Liver (tissue), 9 donors: Measurements from ENCODE around the gene CATSPERE. TPM values are rescaled to one million over a fixed set of nuclear protein-coding genes. Genes with fewer than 3 reads are reported as not detected.

Source experiments
- DNase-seq: peaks from one replicate; pipeline ENCODE4 v3.0.0-alpha.2; 2017; ENCODE audit warnings: low spot score
- H3K27ac ChIP-seq, 2 donors: one replicate each; pipeline ENCODE4 v1.7.0; 2013; ENCODE audit warnings: inconsistent platforms in 2 of 2, low read length in 2 of 2, control low read depth in 1 of 2, low read depth in 1 of 2, mild to moderate bottlenecking in 1 of 2
- H3K27me3 ChIP-seq, 4 donors: one replicate each; pipeline versions ENCODE4 v1.6.1 to v1.7.0; 2013; ENCODE audit warnings: low read length in 3 of 4, inconsistent platforms in 1 of 4, mild to moderate bottlenecking in 1 of 4, moderate library complexity in 1 of 4; ENCODE audit not compliant: control insufficient read depth in 4 of 4, insufficient read depth in 4 of 4
- H3K36me3 ChIP-seq, 4 donors: one replicate each; pipeline versions ENCODE4 v1.6.1 to v1.7.0; 2013; ENCODE audit warnings: low read length in 3 of 4, mild to moderate bottlenecking in 3 of 4, low read depth in 1 of 4, moderate library complexity in 1 of 4; ENCODE audit not compliant: control insufficient read depth in 4 of 4, insufficient read depth in 3 of 4
- H3K4me1 ChIP-seq, 4 donors: one replicate each; pipeline versions ENCODE4 v1.6.1 to v1.7.0; 2013; ENCODE audit warnings: low read length in 3 of 4, mild to moderate bottlenecking in 3 of 4, moderate library complexity in 1 of 4; ENCODE audit not compliant: control insufficient read depth in 4 of 4, insufficient read depth in 4 of 4
- H3K4me3 ChIP-seq, 3 donors: one replicate each; pipeline versions ENCODE4 v1.6.1 to v1.7.0; 2013; ENCODE audit warnings: low read length in 3 of 3, control low read depth in 1 of 3, low read depth in 1 of 3, mild to moderate bottlenecking in 1 of 3
- H3K9ac ChIP-seq, 2 donors: one replicate each; pipeline ENCODE4 v1.7.0; 2013; ENCODE audit warnings: low read length in 2 of 2, mild to moderate bottlenecking in 2 of 2, moderate library complexity in 2 of 2, control low read depth in 1 of 2, low read depth in 1 of 2
- H3K9me3 ChIP-seq, 4 donors: one replicate each; pipeline versions ENCODE4 v1.6.1 to v1.7.0; 2013; ENCODE audit warnings: low read length in 3 of 4; ENCODE audit not compliant: control insufficient read depth in 4 of 4
- ATF3 ChIP-seq: IDR thresholded peaks from 2 replicates; pipeline ENCODE4 v1.6.1; 2016; ENCODE audit warnings: antibody characterized with exemption
- EGR1 ChIP-seq, 2 donors: IDR thresholded peaks; 2 replicates each; pipeline ENCODE4 v1.6.1; 2016 to 2018; ENCODE audit warnings: antibody characterized with exemption in 2 of 2, low read depth in 2 of 2
- FOXA1 ChIP-seq: IDR thresholded peaks from 2 replicates; pipeline ENCODE4 v1.6.1; 2016; ENCODE audit warnings: antibody characterized with exemption
- FOXA2 ChIP-seq: IDR thresholded peaks from 2 replicates; pipeline ENCODE4 v1.6.1; 2016; ENCODE audit warnings: antibody characterized with exemption
- GABPA ChIP-seq, 2 donors: IDR thresholded peaks in 1 of 2; conservative IDR thresholded peaks in 1 of 2; 2 replicates each; pipeline ENCODE4 v1.6.1; 2016; ENCODE audit warnings: antibody characterized with exemption in 2 of 2, mild to moderate bottlenecking in 1 of 2, moderate library complexity in 1 of 2
- HNF4A ChIP-seq, 2 donors: conservative IDR thresholded peaks; 2 replicates each; pipeline ENCODE4 v1.6.1; 2016; ENCODE audit warnings: antibody characterized with exemption in 2 of 2, mild to moderate bottlenecking in 2 of 2
- HNF4G ChIP-seq: IDR thresholded peaks from 2 replicates; pipeline ENCODE4 v1.6.1; 2016; ENCODE audit warnings: antibody characterized with exemption
- JUND ChIP-seq, 2 donors: IDR thresholded peaks; 2 replicates each; pipeline ENCODE4 v1.6.1; 2016; ENCODE audit warnings: antibody characterized with exemption in 2 of 2
- MAX ChIP-seq: IDR thresholded peaks from 2 replicates; pipeline ENCODE4 v1.6.1; 2016; ENCODE audit warnings: antibody characterized with exemption
- NR2F2 ChIP-seq: IDR thresholded peaks from 2 replicates; pipeline ENCODE4 v1.6.1; 2016; ENCODE audit warnings: antibody characterized with exemption
- RXRA ChIP-seq, 2 donors: IDR thresholded peaks; 2 replicates each; pipeline ENCODE4 v1.6.1; 2017 to 2018; ENCODE audit warnings: antibody characterized with exemption in 2 of 2, mild to moderate bottlenecking in 1 of 2
- SP1 ChIP-seq: IDR thresholded peaks from 2 replicates; pipeline ENCODE4 v1.6.1; 2018; ENCODE audit warnings: antibody characterized with exemption, mild to moderate bottlenecking
- YY1 ChIP-seq: IDR thresholded peaks from 2 replicates; pipeline ENCODE4 v1.6.1; 2016; ENCODE audit warnings: antibody characterized with exemption, mild to moderate bottlenecking
- ZBTB33 ChIP-seq: IDR thresholded peaks from 2 replicates; pipeline ENCODE4 v1.6.1; 2016; ENCODE audit warnings: antibody characterized with exemption
- WGBS: extraction: QIAGEN DNeasy Blood & Tissue Kit; methylation state at CpG from one replicate; pipeline ENCODE4 v1.1.7; 2013; 5-methylcytosine and 5-hydroxymethylcytosine counted together
- polyA plus RNA-seq, 2 donors: library from polyadenylated mRNA; stranded (reverse) in 1 of 2; unstranded in 1 of 2; fragments of 200-250 nt in 1 of 2; fragments of >200 nt in 1 of 2; fragmentation: Nextera tagmentation in 1 of 2; extraction: Ambion mirVana in 1 of 2; gene quantifications; one replicate each; pipeline versions ENCODE4 v1.2.1 to v1.2.3, GENCODE V29; 2013 to 2015
- total RNA-seq, 2 donors: library from RNA; depleted of rRNA; stranded (reverse); fragments of >200 nt; gene quantifications; one replicate each; pipeline ENCODE4 v1.2.3, GENCODE V29; 2014
- TF ChIP-seq, protein P1 (sequence below): IDR thresholded peaks from 2 replicates; pipeline ENCODE4 v1.6.1; 2016; ENCODE audit warnings: antibody characterized with exemption, mild to moderate bottlenecking
- TF ChIP-seq, protein P2 (sequence below): fragments of 150-350 bp; IDR thresholded peaks from 2 replicates; pipeline ENCODE4 v1.5.1; 2017; ENCODE audit warnings: improper control_type of control experiment, low read depth, low read length; ENCODE audit not compliant: missing input control
- donor health status: healthy.
- donor health status: healthy.
- donor health status: healthy.
- donor health status: healthy.
- donor health status: healthy.

The CATSPERE gene
- total and polyA plus RNA-seq, 4 donors, result 0.15 to 0.79 (median 0.53) TPM

- Histone ChIP-seq H3K27ac (no peak overlapping the region), H3K36me3 (peaks cover 3 to 17% (median 10%) of the 10 kb centered on the region in 4 donors), H3K27me3 (no peaks in the 10 kb centered on the region), H3K4me1 (no peaks in the 10 kb centered on the region), H3K9ac (no peak overlapping the region), H3K4me3 (no peak overlapping the region), H3K9me3 (no peaks in the 10 kb centered on the region)
- DNase-seq, result no peak
- no peak for TF ChIP-seq MAX
- TF ChIP-seq, protein P1, sequence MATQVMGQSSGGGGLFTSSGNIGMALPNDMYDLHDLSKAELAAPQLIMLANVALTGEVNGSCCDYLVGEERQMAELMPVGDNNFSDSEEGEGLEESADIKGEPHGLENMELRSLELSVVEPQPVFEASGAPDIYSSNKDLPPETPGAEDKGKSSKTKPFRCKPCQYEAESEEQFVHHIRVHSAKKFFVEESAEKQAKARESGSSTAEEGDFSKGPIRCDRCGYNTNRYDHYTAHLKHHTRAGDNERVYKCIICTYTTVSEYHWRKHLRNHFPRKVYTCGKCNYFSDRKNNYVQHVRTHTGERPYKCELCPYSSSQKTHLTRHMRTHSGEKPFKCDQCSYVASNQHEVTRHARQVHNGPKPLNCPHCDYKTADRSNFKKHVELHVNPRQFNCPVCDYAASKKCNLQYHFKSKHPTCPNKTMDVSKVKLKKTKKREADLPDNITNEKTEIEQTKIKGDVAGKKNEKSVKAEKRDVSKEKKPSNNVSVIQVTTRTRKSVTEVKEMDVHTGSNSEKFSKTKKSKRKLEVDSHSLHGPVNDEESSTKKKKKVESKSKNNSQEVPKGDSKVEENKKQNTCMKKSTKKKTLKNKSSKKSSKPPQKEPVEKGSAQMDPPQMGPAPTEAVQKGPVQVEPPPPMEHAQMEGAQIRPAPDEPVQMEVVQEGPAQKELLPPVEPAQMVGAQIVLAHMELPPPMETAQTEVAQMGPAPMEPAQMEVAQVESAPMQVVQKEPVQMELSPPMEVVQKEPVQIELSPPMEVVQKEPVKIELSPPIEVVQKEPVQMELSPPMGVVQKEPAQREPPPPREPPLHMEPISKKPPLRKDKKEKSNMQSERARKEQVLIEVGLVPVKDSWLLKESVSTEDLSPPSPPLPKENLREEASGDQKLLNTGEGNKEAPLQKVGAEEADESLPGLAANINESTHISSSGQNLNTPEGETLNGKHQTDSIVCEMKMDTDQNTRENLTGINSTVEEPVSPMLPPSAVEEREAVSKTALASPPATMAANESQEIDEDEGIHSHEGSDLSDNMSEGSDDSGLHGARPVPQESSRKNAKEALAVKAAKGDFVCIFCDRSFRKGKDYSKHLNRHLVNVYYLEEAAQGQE, result no peak
- TF ChIP-seq FOXA1, result no peak
- TF ChIP-seq RXRA (IDR thresholded peaks at IDR 0.05), result no peak
- no peak for TF ChIP-seq YY1
- no peak for TF ChIP-seq ZBTB33
- no peak for TF ChIP-seq GABPA (IDR thresholded peaks at IDR 0.05 in 1 of 2, conservative IDR thresholded peaks at IDR 0.05 in 1 of 2)
- TF ChIP-seq EGR1 (IDR thresholded peaks at IDR 0.05; ENCODE audit: low read depth in 2 of 2), result no peak
- TF ChIP-seq NR2F2, result no peak
Observed at GRCh38 chr1:244431166-244431565, 29.9 kb upstream of the CATSPERE start.

GRCh38 chr1:244435562-244436205, 25.4 kb upstream of the CATSPERE start:
- H3K36me3 ChIP-seq, result peaks cover 2 to 15% (median 9%) of the 10 kb centered on the region in 4 donors
- H3K27ac ChIP-seq, result no peak overlapping the region
- H3K4me1 ChIP-seq, result no peaks in the 10 kb centered on the region
- H3K9ac ChIP-seq, result no peak overlapping the region
- H3K9me3 ChIP-seq, result no peaks in the 10 kb centered on the region
- no peak for DNase-seq
- H3K4me3 ChIP-seq, result no peak overlapping the region
- H3K27me3 ChIP-seq, result no peaks in the 10 kb centered on the region
- WGBS, result 90% methylated on average over 6 of the region's 6 CpGs
- TF ChIP-seq HNF4A (conservative IDR thresholded peaks at IDR 0.05) (no peak), HNF4G (no peak), JUND (IDR thresholded peaks at IDR 0.05) (no peak), SP1 (no peak), FOXA1 (no peak), MAX (no peak), FOXA2 (no peak), ATF3 (no peak), GABPA (IDR thresholded peaks at IDR 0.05 in 1 of 2, conservative IDR thresholded peaks at IDR 0.05 in 1 of 2) (no peak), RXRA (IDR thresholded peaks at IDR 0.05) (no peak)
- TF ChIP-seq, protein P2, sequence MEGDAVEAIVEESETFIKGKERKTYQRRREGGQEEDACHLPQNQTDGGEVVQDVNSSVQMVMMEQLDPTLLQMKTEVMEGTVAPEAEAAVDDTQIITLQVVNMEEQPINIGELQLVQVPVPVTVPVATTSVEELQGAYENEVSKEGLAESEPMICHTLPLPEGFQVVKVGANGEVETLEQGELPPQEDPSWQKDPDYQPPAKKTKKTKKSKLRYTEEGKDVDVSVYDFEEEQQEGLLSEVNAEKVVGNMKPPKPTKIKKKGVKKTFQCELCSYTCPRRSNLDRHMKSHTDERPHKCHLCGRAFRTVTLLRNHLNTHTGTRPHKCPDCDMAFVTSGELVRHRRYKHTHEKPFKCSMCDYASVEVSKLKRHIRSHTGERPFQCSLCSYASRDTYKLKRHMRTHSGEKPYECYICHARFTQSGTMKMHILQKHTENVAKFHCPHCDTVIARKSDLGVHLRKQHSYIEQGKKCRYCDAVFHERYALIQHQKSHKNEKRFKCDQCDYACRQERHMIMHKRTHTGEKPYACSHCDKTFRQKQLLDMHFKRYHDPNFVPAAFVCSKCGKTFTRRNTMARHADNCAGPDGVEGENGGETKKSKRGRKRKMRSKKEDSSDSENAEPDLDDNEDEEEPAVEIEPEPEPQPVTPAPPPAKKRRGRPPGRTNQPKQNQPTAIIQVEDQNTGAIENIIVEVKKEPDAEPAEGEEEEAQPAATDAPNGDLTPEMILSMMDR, result no peak
